Lung (tissue), 12 donors: Measurements from ENCODE around the gene DEPDC5. TPM values are rescaled to one million over a fixed set of nuclear protein-coding genes. Genes with fewer than 3 reads are reported as not detected.

Experiments used
- ATAC-seq: fragments of 200-7000 bp; cut with Tn5 transposase; one replicate; pipeline ENCODE4 v1.9.1; 2020; ENCODE audit warnings: moderate number of reproducible peaks; ENCODE audit not compliant: insufficient read depth, low FRiP score
- DNase-seq, 3 donors: peaks; one replicate each; pipeline ENCODE4 v3.0.0-alpha.2; 2013 to 2017
- H3K27ac ChIP-seq, 2 donors: one replicate each; pipeline ENCODE4 v1.5.1; 2013; ENCODE audit warnings: mild to moderate bottlenecking in 2 of 2, moderate library complexity in 2 of 2, control low read depth in 1 of 2, inconsistent platforms in 1 of 2, low read depth in 1 of 2, low read length in 1 of 2
- H3K27me3 ChIP-seq, 3 donors: one replicate each; pipeline ENCODE4 v1.5.1; 2013; ENCODE audit warnings: low read length in 2 of 3; ENCODE audit not compliant: control insufficient read depth in 3 of 3, insufficient read depth in 3 of 3
- H3K36me3 ChIP-seq, 4 donors: one replicate each; pipeline ENCODE4 v1.5.1; 2013; ENCODE audit warnings: low read length in 4 of 4, mild to moderate bottlenecking in 1 of 4, moderate library complexity in 1 of 4; ENCODE audit not compliant: control insufficient read depth in 4 of 4, insufficient read depth in 4 of 4
- H3K4me1 ChIP-seq, 5 donors: one replicate each; pipeline ENCODE4 v1.5.1; 2013; ENCODE audit warnings: low read length in 5 of 5, mild to moderate bottlenecking in 2 of 5, moderate library complexity in 1 of 5; ENCODE audit not compliant: control insufficient read depth in 5 of 5, insufficient read depth in 5 of 5
- H3K4me3 ChIP-seq: one replicate; pipeline ENCODE4 v1.5.1; 2013; ENCODE audit warnings: mild to moderate bottlenecking, control low read depth, moderate library complexity
- H3K9ac ChIP-seq, 2 donors: one replicate each; pipeline ENCODE4 v1.5.1; 2013; ENCODE audit warnings: low read length in 2 of 2, control low read depth in 1 of 2; ENCODE audit not compliant: insufficient read depth in 1 of 2
- H3K9me3 ChIP-seq, 4 donors: one replicate each; pipeline ENCODE4 v1.5.1; 2013; ENCODE audit warnings: low read length in 3 of 4, mild to moderate bottlenecking in 1 of 4, moderate library complexity in 1 of 4; ENCODE audit not compliant: control insufficient read depth in 4 of 4, insufficient read depth in 3 of 4
- WGBS, 2 donors: extraction: QIAGEN DNeasy Blood & Tissue Kit; methylation state at CpG; one replicate each; pipeline ENCODE4 v1.1.7; 2013; 5-methylcytosine and 5-hydroxymethylcytosine counted together
- polyA plus RNA-seq, 2 donors: library from polyadenylated mRNA; stranded (reverse); fragments of 200-250 nt; gene quantifications; one replicate each; pipeline ENCODE4 v1.2.1, GENCODE V29; 2013
- total RNA-seq, 2 donors: library from RNA; depleted of rRNA in 1 of 2; stranded (reverse); fragments of >200 nt in 1 of 2; gene quantifications; one replicate each; pipeline ENCODE4 v1.2.1, GENCODE V29; 2014 to 2021
- TF ChIP-seq, protein P1 (sequence below): IDR thresholded peaks from 2 replicates; pipeline ENCODE4 v1.5.1; 2012; ENCODE audit warnings: mild to moderate bottlenecking; ENCODE audit errors: control extremely low read depth, extremely low read depth
- donor health status: control.
- donor health status: control.
- donor health status: Bipolar disorder and iron deficiency.
- donor health status: healthy.
- donor health status: DM: yes; HTN: yes; CAD: no.

Gene DEPDC5
- total and polyA plus RNA-seq, 4 donors = 6.6 to 29.0 (median 16.3) TPM

- ATAC-seq = no peak
- H3K4me3 ChIP-seq = no peak overlapping the region
- TF ChIP-seq, protein P1, sequence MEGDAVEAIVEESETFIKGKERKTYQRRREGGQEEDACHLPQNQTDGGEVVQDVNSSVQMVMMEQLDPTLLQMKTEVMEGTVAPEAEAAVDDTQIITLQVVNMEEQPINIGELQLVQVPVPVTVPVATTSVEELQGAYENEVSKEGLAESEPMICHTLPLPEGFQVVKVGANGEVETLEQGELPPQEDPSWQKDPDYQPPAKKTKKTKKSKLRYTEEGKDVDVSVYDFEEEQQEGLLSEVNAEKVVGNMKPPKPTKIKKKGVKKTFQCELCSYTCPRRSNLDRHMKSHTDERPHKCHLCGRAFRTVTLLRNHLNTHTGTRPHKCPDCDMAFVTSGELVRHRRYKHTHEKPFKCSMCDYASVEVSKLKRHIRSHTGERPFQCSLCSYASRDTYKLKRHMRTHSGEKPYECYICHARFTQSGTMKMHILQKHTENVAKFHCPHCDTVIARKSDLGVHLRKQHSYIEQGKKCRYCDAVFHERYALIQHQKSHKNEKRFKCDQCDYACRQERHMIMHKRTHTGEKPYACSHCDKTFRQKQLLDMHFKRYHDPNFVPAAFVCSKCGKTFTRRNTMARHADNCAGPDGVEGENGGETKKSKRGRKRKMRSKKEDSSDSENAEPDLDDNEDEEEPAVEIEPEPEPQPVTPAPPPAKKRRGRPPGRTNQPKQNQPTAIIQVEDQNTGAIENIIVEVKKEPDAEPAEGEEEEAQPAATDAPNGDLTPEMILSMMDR = no peak
- no peak overlapping the region for H3K27ac ChIP-seq
- no peaks in the 10 kb centered on the region for H3K9me3 ChIP-seq
- DNase-seq = no peak
- no peaks in the 10 kb centered on the region for H3K4me1 ChIP-seq
- no peaks in the 10 kb centered on the region for H3K27me3 ChIP-seq
- no peak overlapping the region for H3K9ac ChIP-seq
- 90 to 92% methylated on average over 5 of the region's 5 CpGs for WGBS, 2 donors
- peaks cover 0 to 7% (median 5%) of the 10 kb centered on the region in 4 donors for H3K36me3 ChIP-seq
These were observed 156.2 kb downstream of the DEPDC5 start for GRCh38 chr22:31909977-31910376.

- ATAC-seq (no peak), DNase-seq (no peak)
- TF ChIP-seq, protein P1 = no peak
- Histone ChIP-seq H3K4me1 (no peaks in the 10 kb centered on the region), H3K4me3 (no peak overlapping the region), H3K27ac (no peak overlapping the region), H3K36me3 (peaks cover 0 to 4% (median 2%) of the 10 kb centered on the region in 4 donors), H3K27me3 (no peaks in the 10 kb centered on the region), H3K9me3 (no peaks in the 10 kb centered on the region), H3K9ac (no peak overlapping the region)
- 93 to 94% methylated on average over 7 of the region's 7 CpGs for WGBS, 2 donors
These were observed 158.0 kb downstream of the DEPDC5 start for GRCh38 chr22:31911565-31912406.

DNA sequence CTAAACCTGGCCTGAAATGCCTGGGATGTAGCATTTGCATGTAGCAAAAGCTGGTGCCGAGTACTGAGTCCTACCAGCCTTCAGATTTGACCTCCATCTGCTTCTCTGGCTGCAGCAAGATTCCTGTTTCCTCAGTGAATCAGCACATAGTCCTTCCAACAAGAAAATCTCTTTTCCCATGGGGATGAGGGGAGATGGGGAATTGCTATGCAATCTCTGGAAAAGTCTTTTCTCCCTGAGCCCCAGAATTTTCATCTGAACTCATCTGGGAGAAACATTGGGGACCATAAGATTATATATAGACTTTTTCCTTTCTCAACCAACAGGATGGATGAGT, 158.6 kb downstream of the DEPDC5 start:
- Histone ChIP-seq H3K4me3 (no peak overlapping the region), H3K36me3 (peaks cover 0 to 4% (median 0%) of the 10 kb centered on the region in 4 donors), H3K9me3 (no peaks in the 10 kb centered on the region), H3K27ac (no peak overlapping the region), H3K9ac (no peak overlapping the region), H3K27me3 (no peaks in the 10 kb centered on the region), H3K4me1 (no peaks in the 10 kb centered on the region)
- TF ChIP-seq, protein P1 = no peak
- WGBS, 2 donors = 90 to 100% methylated on average over 1 of the region's 1 CpG
- no peak for DNase-seq
- ATAC-seq = no peak

DNA sequence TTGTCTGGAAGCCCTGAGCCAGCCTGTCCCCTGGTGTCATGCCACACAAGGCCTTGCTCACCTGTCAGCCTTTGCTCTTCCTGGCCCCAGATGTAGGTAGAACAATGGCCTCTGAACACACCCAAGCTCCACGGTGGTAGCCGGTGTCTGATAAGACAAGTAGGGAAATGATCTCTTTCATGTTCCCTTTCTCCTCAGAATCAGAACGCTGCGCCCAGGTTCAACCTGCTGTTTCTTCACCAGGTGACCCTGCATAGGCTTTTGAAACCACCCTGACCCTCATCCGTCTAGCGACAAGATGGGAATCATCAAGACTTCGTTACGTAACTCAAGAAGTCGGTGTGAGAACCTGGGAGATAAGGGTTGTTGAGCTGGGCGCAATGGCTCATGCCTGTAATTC, 161.8 kb downstream of the DEPDC5 start:
- no peak for ATAC-seq
- 65 to 74% methylated on average over 10 of the region's 10 CpGs for WGBS, 2 donors

More for the DNA sequence above, 161.8 kb downstream of the DEPDC5 start:
- H3K36me3 ChIP-seq = no peaks in the 10 kb centered on the region
- H3K9me3 ChIP-seq = no peaks in the 10 kb centered on the region
- H3K4me3 ChIP-seq = no peak overlapping the region
- no peak for DNase-seq
- H3K9ac ChIP-seq = no peak overlapping the region
- no peaks in the 10 kb centered on the region for H3K27me3 ChIP-seq
- no peaks in the 10 kb centered on the region for H3K4me1 ChIP-seq
- TF ChIP-seq, protein P1 = no peak
- no peak overlapping the region for H3K27ac ChIP-seq
